GM23338 (cell line): ENCODE data around the gene CAPN15. TPM values are rescaled to one million over a fixed set of nuclear protein-coding genes. Genes with fewer than 3 reads are reported as not detected.

Source experiments
- ATAC-seq: fragments of 200-7000 bp; cut with Tn5 transposase; 3 replicates; pipeline ENCODE4 v1.9.1; 2020
- DNase-seq: peaks from one replicate; pipeline ENCODE4 v3.0.0-alpha.2; 2015; ENCODE audit warnings: low spot score
- H2AFZ ChIP-seq: fragments of 200-600 bp; sonication (generic); 2 replicates; pipeline ENCODE4 v1.8.0; 2016; ENCODE audit warnings: antibody characterized with exemption, mild to moderate bottlenecking, moderate library complexity
- H3F3A ChIP-seq: fragments of 200-600 bp; sonication (generic); replicated peaks from 2 replicates; pipeline ENCODE4 v1.8.0; 2017; ENCODE audit warnings: antibody characterized with exemption, mixed run types, low read depth
- H3K27ac ChIP-seq: fragments of 200-600 bp; sonication (generic); 2 replicates; pipeline ENCODE4 v1.6.1; 2016; ENCODE audit warnings: low read depth
- H3K27me3 ChIP-seq: fragments of 200-600 bp; sonication (generic); 2 replicates; pipeline ENCODE4 v1.8.0; 2016; ENCODE audit warnings: mild to moderate bottlenecking, mixed run types, moderate library complexity; ENCODE audit not compliant: insufficient read depth
- H3K36me3 ChIP-seq: fragments of 200-600 bp; sonication (generic); 2 replicates; pipeline ENCODE4 v1.8.0; 2016; ENCODE audit warnings: mild to moderate bottlenecking; ENCODE audit not compliant: insufficient read depth
- H3K4me1 ChIP-seq: fragments of 200-600 bp; sonication (generic); 2 replicates; pipeline ENCODE4 v1.8.0; 2016; ENCODE audit warnings: mild to moderate bottlenecking, moderate library complexity; ENCODE audit not compliant: insufficient read depth
- H3K4me2 ChIP-seq: fragments of 200-600 bp; sonication (generic); 2 replicates; pipeline ENCODE4 v1.7.1; 2017; ENCODE audit warnings: mixed run types
- H3K4me3 ChIP-seq: fragments of 200-600 bp; sonication (generic); 2 replicates; pipeline ENCODE4 v1.6.1; 2016; ENCODE audit warnings: mixed run types
- H3K79me2 ChIP-seq: fragments of 200-600 bp; sonication (generic); replicated peaks from 2 replicates; pipeline ENCODE4 v1.8.0; 2017; ENCODE audit warnings: mild to moderate bottlenecking; ENCODE audit not compliant: insufficient read depth
- H3K9me2 ChIP-seq: fragments of 200-600 bp; sonication (generic); 2 replicates; pipeline ENCODE4 v1.8.0; 2017; ENCODE audit not compliant: insufficient read depth
- H4K20me1 ChIP-seq: fragments of 200-600 bp; sonication (generic); replicated peaks from 2 replicates; pipeline ENCODE4 v1.8.0; 2017; ENCODE audit warnings: mild to moderate bottlenecking; ENCODE audit not compliant: insufficient read depth
- H3K27ac Mint-ChIP-seq: 2 replicates; pipeline ENCODE4 v1.8.0; 2020; ENCODE audit warnings: inconsistent platforms, mild to moderate bottlenecking, moderate library complexity, mixed read lengths
- H3K27me3 Mint-ChIP-seq: 3 replicates; pipeline ENCODE4 v1.8.0; 2022; ENCODE audit warnings: low read depth, mild to moderate bottlenecking, moderate library complexity, mixed read lengths, inconsistent platforms; ENCODE audit not compliant: insufficient read depth, poor library complexity
- H3K36me3 Mint-ChIP-seq: 3 replicates; pipeline ENCODE4 v1.8.0; 2021; ENCODE audit warnings: low read depth, mild to moderate bottlenecking, inconsistent platforms, moderate library complexity, mixed read lengths
- H3K4me1 Mint-ChIP-seq: 3 replicates; pipeline ENCODE4 v1.8.0; 2020; ENCODE audit warnings: mild to moderate bottlenecking, inconsistent platforms, mixed read lengths
- H3K4me3 Mint-ChIP-seq: 3 replicates; pipeline ENCODE4 v1.8.0; 2021; ENCODE audit warnings: moderate library complexity, mild to moderate bottlenecking, inconsistent platforms, mixed read lengths
- H3K9me3 Mint-ChIP-seq: 3 replicates; pipeline ENCODE4 v1.8.0; 2020; ENCODE audit warnings: moderate library complexity, mild to moderate bottlenecking, inconsistent platforms, mixed read lengths
- EZH2 ChIP-seq: fragments of 200-600 bp; sonication (generic); IDR thresholded peaks from one replicate; pipeline ENCODE4 v1.8.0; 2017; ENCODE audit warnings: antibody characterized with exemption, mild to moderate bottlenecking, low read depth; ENCODE audit not compliant: unreplicated experiment
- polyA plus RNA-seq: library from polyadenylated mRNA; unstranded; fragments of >200 nt; fragmentation: Nextera tagmentation; extraction: Ambion mirVana; gene quantifications from 2 replicates; pipeline ENCODE4 v1.2.1, GENCODE V29; 2016
- total RNA-seq: library from RNA; depleted of rRNA; stranded (reverse); fragments of >200 nt; shearing (Covaris generic); gene quantifications from 2 replicates; pipeline ENCODE4 v1.2.3, GENCODE V29; 2014
- TF ChIP-seq, protein P1 (sequence below): fragments of 250-450 bp; sonication (Bioruptor Pico); IDR thresholded peaks from 2 replicates; pipeline ENCODE4 v1.5.0; 2020; ENCODE audit warnings: mild to moderate bottlenecking, moderate library complexity
- TF ChIP-seq, protein P2 (sequence below): IDR thresholded peaks from 2 replicates; pipeline ENCODE4 v1.6.1; 2016; ENCODE audit warnings: antibody characterized with exemption
- TF ChIP-seq, protein P3 (sequence below), 2 experiments: fragments of 200-600 bp in 1 of 2; sonication (generic) in 1 of 2; conservative IDR thresholded peaks; 2 replicates each; pipeline versions ENCODE4 v1.5.1 to v1.6.1; 2016 to 2017; ENCODE audit warnings: antibody characterized with exemption in 2 of 2, low read depth in 2 of 2, mild to moderate bottlenecking in 2 of 2, moderate library complexity in 1 of 2

The CAPN15 gene
- total and polyA plus RNA-seq, 2 experiments from 2014 or later = 27.3 to 164 TPM

DNA sequence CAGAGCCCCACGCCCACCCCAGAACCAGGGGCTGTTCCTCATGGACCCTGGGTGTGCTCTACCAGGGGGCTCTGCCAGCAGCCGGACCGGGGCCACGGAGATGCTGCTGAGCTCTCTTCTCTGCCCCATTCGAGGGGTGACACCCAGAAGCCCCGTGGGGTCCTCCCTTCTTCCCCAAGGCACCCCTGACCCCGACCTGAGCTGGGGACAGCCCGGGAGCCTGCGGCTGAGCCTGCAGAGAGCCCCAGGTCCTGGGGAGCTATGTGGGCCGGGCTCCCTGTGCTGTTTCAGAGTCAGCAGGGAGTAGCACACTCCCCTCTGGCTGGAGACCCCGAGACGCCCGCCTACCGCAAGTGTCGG, 31.5 kb downstream of the CAPN15 start (continued):
- TF ChIP-seq, protein P1, sequence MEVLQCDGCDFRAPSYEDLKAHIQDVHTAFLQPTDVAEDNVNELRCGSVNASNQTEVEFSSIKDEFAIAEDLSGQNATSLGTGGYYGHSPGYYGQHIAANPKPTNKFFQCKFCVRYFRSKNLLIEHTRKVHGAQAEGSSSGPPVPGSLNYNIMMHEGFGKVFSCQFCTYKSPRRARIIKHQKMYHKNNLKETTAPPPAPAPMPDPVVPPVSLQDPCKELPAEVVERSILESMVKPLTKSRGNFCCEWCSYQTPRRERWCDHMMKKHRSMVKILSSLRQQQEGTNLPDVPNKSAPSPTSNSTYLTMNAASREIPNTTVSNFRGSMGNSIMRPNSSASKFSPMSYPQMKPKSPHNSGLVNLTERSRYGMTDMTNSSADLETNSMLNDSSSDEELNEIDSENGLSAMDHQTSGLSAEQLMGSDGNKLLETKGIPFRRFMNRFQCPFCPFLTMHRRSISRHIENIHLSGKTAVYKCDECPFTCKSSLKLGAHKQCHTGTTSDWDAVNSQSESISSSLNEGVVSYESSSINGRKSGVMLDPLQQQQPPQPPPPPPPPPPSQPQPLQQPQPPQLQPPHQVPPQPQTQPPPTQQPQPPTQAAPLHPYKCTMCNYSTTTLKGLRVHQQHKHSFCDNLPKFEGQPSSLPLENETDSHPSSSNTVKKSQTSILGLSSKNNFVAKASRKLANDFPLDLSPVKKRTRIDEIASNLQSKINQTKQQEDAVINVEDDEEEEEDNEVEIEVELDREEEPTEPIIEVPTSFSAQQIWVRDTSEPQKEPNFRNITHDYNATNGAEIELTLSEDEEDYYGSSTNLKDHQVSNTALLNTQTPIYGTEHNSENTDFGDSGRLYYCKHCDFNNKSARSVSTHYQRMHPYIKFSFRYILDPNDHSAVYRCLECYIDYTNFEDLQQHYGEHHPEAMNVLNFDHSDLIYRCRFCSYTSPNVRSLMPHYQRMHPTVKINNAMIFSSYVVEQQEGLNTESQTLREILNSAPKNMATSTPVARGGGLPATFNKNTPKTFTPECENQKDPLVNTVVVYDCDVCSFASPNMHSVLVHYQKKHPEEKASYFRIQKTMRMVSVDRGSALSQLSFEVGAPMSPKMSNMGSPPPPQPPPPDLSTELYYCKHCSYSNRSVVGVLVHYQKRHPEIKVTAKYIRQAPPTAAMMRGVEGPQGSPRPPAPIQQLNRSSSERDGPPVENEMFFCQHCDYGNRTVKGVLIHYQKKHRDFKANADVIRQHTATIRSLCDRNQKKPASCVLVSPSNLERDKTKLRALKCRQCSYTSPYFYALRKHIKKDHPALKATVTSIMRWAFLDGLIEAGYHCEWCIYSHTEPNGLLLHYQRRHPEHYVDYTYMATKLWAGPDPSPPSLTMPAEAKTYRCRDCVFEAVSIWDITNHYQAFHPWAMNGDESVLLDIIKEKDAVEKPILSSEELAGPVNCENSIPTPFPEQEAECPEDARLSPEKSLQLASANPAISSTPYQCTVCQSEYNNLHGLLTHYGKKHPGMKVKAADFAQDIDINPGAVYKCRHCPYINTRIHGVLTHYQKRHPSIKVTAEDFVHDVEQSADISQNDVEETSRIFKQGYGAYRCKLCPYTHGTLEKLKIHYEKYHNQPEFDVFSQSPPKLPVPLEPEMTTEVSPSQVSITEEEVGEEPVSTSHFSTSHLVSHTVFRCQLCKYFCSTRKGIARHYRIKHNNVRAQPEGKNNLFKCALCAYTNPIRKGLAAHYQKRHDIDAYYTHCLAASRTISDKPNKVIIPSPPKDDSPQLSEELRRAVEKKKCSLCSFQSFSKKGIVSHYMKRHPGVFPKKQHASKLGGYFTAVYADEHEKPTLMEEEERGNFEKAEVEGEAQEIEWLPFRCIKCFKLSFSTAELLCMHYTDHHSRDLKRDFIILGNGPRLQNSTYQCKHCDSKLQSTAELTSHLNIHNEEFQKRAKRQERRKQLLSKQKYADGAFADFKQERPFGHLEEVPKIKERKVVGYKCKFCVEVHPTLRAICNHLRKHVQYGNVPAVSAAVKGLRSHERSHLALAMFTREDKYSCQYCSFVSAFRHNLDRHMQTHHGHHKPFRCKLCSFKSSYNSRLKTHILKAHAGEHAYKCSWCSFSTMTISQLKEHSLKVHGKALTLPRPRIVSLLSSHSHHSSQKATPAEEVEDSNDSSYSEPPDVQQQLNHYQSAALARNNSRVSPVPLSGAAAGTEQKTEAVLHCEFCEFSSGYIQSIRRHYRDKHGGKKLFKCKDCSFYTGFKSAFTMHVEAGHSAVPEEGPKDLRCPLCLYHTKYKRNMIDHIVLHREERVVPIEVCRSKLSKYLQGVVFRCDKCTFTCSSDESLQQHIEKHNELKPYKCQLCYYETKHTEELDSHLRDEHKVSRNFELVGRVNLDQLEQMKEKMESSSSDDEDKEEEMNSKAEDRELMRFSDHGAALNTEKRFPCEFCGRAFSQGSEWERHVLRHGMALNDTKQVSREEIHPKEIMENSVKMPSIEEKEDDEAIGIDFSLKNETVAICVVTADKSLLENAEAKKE (CRISPR knock-in tag) = no peak
- TF ChIP-seq, protein P2, sequence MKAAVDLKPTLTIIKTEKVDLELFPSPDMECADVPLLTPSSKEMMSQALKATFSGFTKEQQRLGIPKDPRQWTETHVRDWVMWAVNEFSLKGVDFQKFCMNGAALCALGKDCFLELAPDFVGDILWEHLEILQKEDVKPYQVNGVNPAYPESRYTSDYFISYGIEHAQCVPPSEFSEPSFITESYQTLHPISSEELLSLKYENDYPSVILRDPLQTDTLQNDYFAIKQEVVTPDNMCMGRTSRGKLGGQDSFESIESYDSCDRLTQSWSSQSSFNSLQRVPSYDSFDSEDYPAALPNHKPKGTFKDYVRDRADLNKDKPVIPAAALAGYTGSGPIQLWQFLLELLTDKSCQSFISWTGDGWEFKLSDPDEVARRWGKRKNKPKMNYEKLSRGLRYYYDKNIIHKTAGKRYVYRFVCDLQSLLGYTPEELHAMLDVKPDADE = no peak

DNA sequence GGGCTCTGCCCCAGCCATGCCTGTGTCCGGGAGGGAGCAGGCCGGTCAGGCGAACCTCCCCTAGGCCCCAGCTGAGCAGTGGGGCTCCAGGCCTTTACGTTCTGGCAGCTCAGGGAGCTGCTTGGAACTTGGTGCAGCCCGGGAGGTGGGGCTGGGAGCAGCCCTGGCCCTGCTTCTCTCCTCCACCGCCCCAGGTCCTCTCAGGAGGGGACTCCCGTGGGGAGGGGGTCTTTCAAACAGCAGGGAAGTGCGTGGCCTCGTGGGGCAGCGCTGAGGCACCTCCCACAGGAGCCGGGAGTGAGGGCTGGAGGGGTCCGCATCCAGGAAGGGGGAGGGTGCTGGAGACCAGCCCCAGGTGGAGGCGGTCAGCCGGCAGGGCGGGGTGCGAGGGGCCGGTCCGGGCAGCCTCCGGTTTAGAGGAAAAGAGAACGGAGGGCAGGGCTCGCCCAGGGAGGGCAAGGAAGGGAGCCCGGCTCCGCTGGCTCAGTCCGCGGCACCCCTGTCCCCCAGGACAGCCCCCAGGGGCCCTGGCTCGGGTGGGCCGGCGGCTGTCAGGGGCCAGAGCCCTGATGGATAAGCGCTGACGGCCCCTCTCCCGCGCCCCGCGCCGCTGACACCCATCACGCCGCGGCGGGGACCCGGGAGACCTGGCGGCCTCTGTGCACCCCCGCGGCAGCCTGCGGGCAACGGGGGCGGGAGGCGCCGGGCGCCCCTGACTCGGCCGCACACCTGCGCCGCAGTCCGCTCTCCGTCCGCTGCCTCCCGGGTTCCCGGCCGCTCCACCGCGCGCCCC, 32.1 kb downstream of the CAPN15 start:
- no peaks in the 10 kb centered on the region for H3K9me3 Mint-ChIP-seq
- no peak overlapping the region for H3K27ac Mint-ChIP-seq
- peak overlapping the region; percentile 76; the same call in 1 of the 2 replicates for H2AFZ ChIP-seq
- H4K20me1 ChIP-seq = no peaks in the 10 kb centered on the region
- H3K79me2 ChIP-seq = no peaks in the 10 kb centered on the region
- H3F3A ChIP-seq = no peaks in the 10 kb centered on the region
- no peaks in the 10 kb centered on the region for H3K36me3 ChIP-seq
- ATAC-seq = peak; percentile 60
- no peak overlapping the region for H3K27ac ChIP-seq
- H3K4me1 Mint-ChIP-seq = no peaks in the 10 kb centered on the region
- peak overlapping the region; percentile 42; the same call in 2 of the 3 replicates for H3K4me3 Mint-ChIP-seq
- peaks cover 16% of the 10 kb centered on the region for H3K27me3 Mint-ChIP-seq
- no peaks in the 10 kb centered on the region; the same call in 1 of the 2 replicates for H3K4me1 ChIP-seq
- peak; percentile 53 for TF ChIP-seq EZH2
- TF ChIP-seq, protein P3, sequence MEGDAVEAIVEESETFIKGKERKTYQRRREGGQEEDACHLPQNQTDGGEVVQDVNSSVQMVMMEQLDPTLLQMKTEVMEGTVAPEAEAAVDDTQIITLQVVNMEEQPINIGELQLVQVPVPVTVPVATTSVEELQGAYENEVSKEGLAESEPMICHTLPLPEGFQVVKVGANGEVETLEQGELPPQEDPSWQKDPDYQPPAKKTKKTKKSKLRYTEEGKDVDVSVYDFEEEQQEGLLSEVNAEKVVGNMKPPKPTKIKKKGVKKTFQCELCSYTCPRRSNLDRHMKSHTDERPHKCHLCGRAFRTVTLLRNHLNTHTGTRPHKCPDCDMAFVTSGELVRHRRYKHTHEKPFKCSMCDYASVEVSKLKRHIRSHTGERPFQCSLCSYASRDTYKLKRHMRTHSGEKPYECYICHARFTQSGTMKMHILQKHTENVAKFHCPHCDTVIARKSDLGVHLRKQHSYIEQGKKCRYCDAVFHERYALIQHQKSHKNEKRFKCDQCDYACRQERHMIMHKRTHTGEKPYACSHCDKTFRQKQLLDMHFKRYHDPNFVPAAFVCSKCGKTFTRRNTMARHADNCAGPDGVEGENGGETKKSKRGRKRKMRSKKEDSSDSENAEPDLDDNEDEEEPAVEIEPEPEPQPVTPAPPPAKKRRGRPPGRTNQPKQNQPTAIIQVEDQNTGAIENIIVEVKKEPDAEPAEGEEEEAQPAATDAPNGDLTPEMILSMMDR (conservative IDR thresholded peaks at IDR 0.05; ENCODE audit: low read depth in 2 of 2) = no peak
- no peak for DNase-seq
- H3K9me2 ChIP-seq = no peaks in the 10 kb centered on the region
- no peaks in the 10 kb centered on the region for H3K36me3 Mint-ChIP-seq
- peaks cover 34% of the 10 kb centered on the region for H3K27me3 ChIP-seq
- H3K4me3 ChIP-seq = peak overlapping the region; percentile 55
- peak overlapping the region; percentile 80 for H3K4me2 ChIP-seq
